HL-60 (cell line): ENCODE data around the gene ACAP1.
"Not testable (repeated sequence)": the region's sequence is repeated elsewhere in the genome, so short reads cannot be mapped to it uniquely, and the experiment has no call there.

Experiments used
- DNase-seq, 2 experiments: peaks; one replicate each; pipeline ENCODE4 v3.0.0-alpha.2; 2010 to 2020; ENCODE audit warnings: low read depth in 1 of 2, low spot score in 1 of 2
- H3K27ac ChIP-seq: fragments of 250-450 bp; sonication (Bioruptor Pico); replicated peaks from 2 replicates; pipeline ENCODE4 v1.5.1; 2020; ENCODE audit warnings: mild to moderate bottlenecking, moderate library complexity
- H3K27me3 ChIP-seq: fragments of 250-450 bp; sonication (Bioruptor Pico); 2 replicates; pipeline ENCODE4 v1.5.1; 2021; ENCODE audit warnings: mild to moderate bottlenecking, moderate library complexity; ENCODE audit not compliant: insufficient read depth, poor library complexity, severe bottlenecking
- H3K4me3 ChIP-seq: replicated peaks from 2 replicates; pipeline ENCODE4 v1.5.1; 2011; ENCODE audit warnings: mild to moderate bottlenecking, control low read depth, low read length; ENCODE audit not compliant: insufficient read depth
- CTCF ChIP-seq: IDR thresholded peaks from one replicate; pipeline ENCODE4 v1.5.1; 2011; ENCODE audit warnings: low read length, control low read depth, inconsistent platforms; ENCODE audit not compliant: insufficient read depth
- GABPA ChIP-seq: IDR thresholded peaks from 2 replicates; pipeline ENCODE4 v1.6.1; 2012; ENCODE audit warnings: low read depth
- POLR2AphosphoS5 ChIP-seq: IDR thresholded peaks from 2 replicates; pipeline ENCODE4 v1.6.1; 2012; ENCODE audit warnings: low read depth
- REST ChIP-seq: IDR thresholded peaks from 2 replicates; pipeline ENCODE4 v1.6.1; 2012; ENCODE audit warnings: low read depth; ENCODE audit not compliant: insufficient replicate concordance
- SPI1 ChIP-seq: IDR thresholded peaks from 2 replicates; pipeline ENCODE4 v1.6.1; 2012; ENCODE audit warnings: low read depth, mild to moderate bottlenecking, borderline replicate concordance

ACAP1 gene

GRCh38 chr17:7330638-7331015 lies 5.7 kb upstream of the ACAP1 start:
- DNase-seq, result no peak
- Histone ChIP-seq H3K4me3 (peak overlapping the region; percentile 77), H3K27ac (peak overlapping the region; percentile 85), H3K27me3 (no peaks in the 10 kb centered on the region)
- TF ChIP-seq SPI1 (no peak), GABPA (no peak), POLR2AphosphoS5 (no peak), CTCF (no peak), REST (no peak)

- no peaks in the 10 kb centered on the region for H3K27me3 ChIP-seq
- TF ChIP-seq POLR2AphosphoS5, result no peak
- TF ChIP-seq CTCF, result no peak
- TF ChIP-seq REST, result no peak
- no peak for TF ChIP-seq SPI1
- no peak for TF ChIP-seq GABPA
- no peak for DNase-seq
- no peak overlapping the region for H3K4me3 ChIP-seq
- H3K27ac ChIP-seq, result no peak overlapping the region
These were observed 4.2 kb upstream of the ACAP1 start for GRCh38 chr17:7332111-7332510.

GRCh38 chr17:7332600-7333069 lies 3.7 kb upstream of the ACAP1 start:
- H3K4me3 ChIP-seq, DNase-seq, H3K27ac ChIP-seq, H3K27me3 ChIP-seq: not testable (repeated sequence)

GRCh38 chr17:7334938-7335538 lies 1.3 kb upstream of the ACAP1 start:
- DNase-seq, result no peak
- H3K4me3 ChIP-seq, result no peak overlapping the region
- H3K27ac ChIP-seq, result no peak overlapping the region
- H3K27me3 ChIP-seq, result no peaks in the 10 kb centered on the region
- TF ChIP-seq REST (no peak), POLR2AphosphoS5 (no peak), GABPA (no peak), CTCF (no peak), SPI1 (no peak)

- not testable (repeated sequence) for H3K27me3 ChIP-seq, H3K27ac ChIP-seq, DNase-seq
- H3K4me3 ChIP-seq, result peak overlapping the region; percentile 64; the same call in 1 of the 2 replicates
These were observed 564 bp upstream of the ACAP1 start for GRCh38 chr17:7335765-7336164.
